ENCODE results near the gene NECTIN3.

The NECTIN3 gene

GRCh38 chr3:111073218-111073617 lies 1.6 kb downstream of the NECTIN3 start:
- peak overlapping the region; percentile 83 for H3K27ac ChIP-seq (ENCODE audit: low read length)
- peak overlapping the region; percentile 96 for H3K9ac ChIP-seq (ENCODE audit: low read depth, low read length)
- peaks cover 64% of the 10 kb centered on the region for H3K79me2 ChIP-seq (ENCODE audit: insufficient read depth, low read length)
- no peak for DNase-seq
- no peaks in the 10 kb centered on the region for H3K27me3 ChIP-seq (ENCODE audit: insufficient read depth, low read length, poor library complexity)
- TF ChIP-seq EZH2 (IDR thresholded peaks at IDR 0.05; ENCODE audit: borderline replicate concordance, low read depth, low read length, severe bottlenecking) (no peak), CTCF (IDR thresholded peaks at IDR 0.05; ENCODE audit: borderline replicate concordance, extremely low read depth, low read length, poor library complexity, severe bottlenecking) (no peak)
- peak overlapping the region; percentile 79 for H3K4me2 ChIP-seq (ENCODE audit: insufficient read depth, low read length)
- H3K4me1 ChIP-seq (ENCODE audit: insufficient read depth, low read length): peaks cover 60% of the 10 kb centered on the region
- H3K4me3 ChIP-seq (ENCODE audit: low read depth in 1 of 2, low read length in 2 of 2): peak overlapping the region; percentile 80
- peaks cover 9% of the 10 kb centered on the region; the same call in 1 of the 2 replicates for H4K20me1 ChIP-seq (ENCODE audit: insufficient read depth, low read length)
- peaks cover 3% of the 10 kb centered on the region; the same call in 1 of the 2 replicates for H3K36me3 ChIP-seq (ENCODE audit: insufficient read depth, low read length)
- no peak for ATAC-seq (ENCODE audit: insufficient read depth, low read depth)
- H3K9me3 ChIP-seq (ENCODE audit: insufficient read depth, low read length, severe bottlenecking): no peaks in the 10 kb centered on the region
- no peak overlapping the region for H2AFZ ChIP-seq (ENCODE audit: low read depth, low read length)

- H3K27ac ChIP-seq (ENCODE audit: low read length): no peak overlapping the region
- peaks cover 99% of the 10 kb centered on the region for H3K79me2 ChIP-seq (ENCODE audit: insufficient read depth, low read length)
- peaks cover 12% of the 10 kb centered on the region; the same call in 1 of the 2 replicates for H4K20me1 ChIP-seq (ENCODE audit: insufficient read depth, low read length)
- H3K4me2 ChIP-seq (ENCODE audit: insufficient read depth, low read length): peak overlapping the region; percentile 79
- H3K36me3 ChIP-seq (ENCODE audit: insufficient read depth, low read length): peaks cover 3% of the 10 kb centered on the region; the same call in 1 of the 2 replicates
- no peaks in the 10 kb centered on the region for H3K27me3 ChIP-seq (ENCODE audit: insufficient read depth, low read length, poor library complexity)
- H3K4me3 ChIP-seq (ENCODE audit: low read depth in 1 of 2, low read length in 2 of 2): no peak overlapping the region; a peak in 1 of 4 replicates
- H3K4me1 ChIP-seq (ENCODE audit: insufficient read depth, low read length): peaks cover 81% of the 10 kb centered on the region
- DNase-seq (no peak), ATAC-seq (ENCODE audit: insufficient read depth, low read depth) (no peak)
- no peak overlapping the region for H3K9ac ChIP-seq (ENCODE audit: low read depth, low read length)
- no peaks in the 10 kb centered on the region for H3K9me3 ChIP-seq (ENCODE audit: insufficient read depth, low read length, severe bottlenecking)
- no peak for TF ChIP-seq CTCF (IDR thresholded peaks at IDR 0.05; ENCODE audit: borderline replicate concordance, extremely low read depth, low read length, poor library complexity, severe bottlenecking)
- no peak for TF ChIP-seq EZH2 (IDR thresholded peaks at IDR 0.05; ENCODE audit: borderline replicate concordance, low read depth, low read length, severe bottlenecking)
- no peak overlapping the region for H2AFZ ChIP-seq (ENCODE audit: low read depth, low read length)
Measured at GRCh38 chr3:111076732-111077131, 5.1 kb downstream of the NECTIN3 start.

- Histone ChIP-seq H3K9ac (ENCODE audit: low read depth, low read length) (no peak overlapping the region), H3K36me3 (ENCODE audit: insufficient read depth, low read length) (no peaks in the 10 kb centered on the region; the same call in 1 of the 2 replicates), H3K9me3 (ENCODE audit: insufficient read depth, low read length, severe bottlenecking) (no peaks in the 10 kb centered on the region), H3K4me1 (ENCODE audit: insufficient read depth, low read length) (peaks cover 86% of the 10 kb centered on the region), H3K27ac (ENCODE audit: low read length) (no peak overlapping the region), H4K20me1 (ENCODE audit: insufficient read depth, low read length) (peaks cover 13% of the 10 kb centered on the region; the same call in 1 of the 2 replicates), H3K27me3 (ENCODE audit: insufficient read depth, low read length, poor library complexity) (no peaks in the 10 kb centered on the region), H3K79me2 (ENCODE audit: insufficient read depth, low read length) (peaks cover 100% of the 10 kb centered on the region), H2AFZ (ENCODE audit: low read depth, low read length) (no peak overlapping the region), H3K4me3 (ENCODE audit: low read depth in 1 of 2, low read length in 2 of 2) (no peak overlapping the region), H3K4me2 (ENCODE audit: insufficient read depth, low read length) (peak overlapping the region; percentile 30; the same call in 1 of the 2 replicates)
- TF ChIP-seq EZH2 (IDR thresholded peaks at IDR 0.05; ENCODE audit: borderline replicate concordance, low read depth, low read length, severe bottlenecking): no peak
- no peak for TF ChIP-seq CTCF (IDR thresholded peaks at IDR 0.05; ENCODE audit: borderline replicate concordance, extremely low read depth, low read length, poor library complexity, severe bottlenecking)
- no peak for ATAC-seq (ENCODE audit: insufficient read depth, low read depth)
- DNase-seq: no peak
Measured at GRCh38 chr3:111077369-111077768, 5.8 kb downstream of the NECTIN3 start.
